HG02759 (cell line): ENCODE data around the gene AGRN.
"Not testable (repeated sequence)": the region's sequence is repeated elsewhere in the genome, so short reads cannot be mapped to it uniquely, and the experiment has no call there.

Experiments
- ATAC-seq: cut with Tn5 transposase; IDR thresholded peaks from one replicate; pipeline ENCODE4 v1.9.1; 2021; ENCODE audit warnings: mild to moderate bottlenecking, moderate library complexity; ENCODE audit not compliant: unreplicated experiment

Gene AGRN

GRCh38 chr1:1018321-1018685 is 1.6 kb upstream of the AGRN start:
- not testable (repeated sequence) for ATAC-seq

- ATAC-seq, result peak; percentile 77
Measured at GRCh38 chr1:1019122-1019999, 559 bp upstream of the AGRN start.

GRCh38 chr1:1020415-1021009 is 592 bp downstream of the AGRN start:
- peak; percentile 2 for ATAC-seq

- ATAC-seq, result no peak
Measured at GRCh38 chr1:1021010-1021919, 1.3 kb downstream of the AGRN start.

- ATAC-seq, result no peak
Measured at GRCh38 chr1:1021920-1022259, 2.0 kb downstream of the AGRN start.

- ATAC-seq, result no peak
Measured at GRCh38 chr1:1022302-1023009, 2.5 kb downstream of the AGRN start.

GRCh38 chr1:1023700-1024099 is 3.8 kb downstream of the AGRN start:
- ATAC-seq, result no peak

- ATAC-seq, result no peak
Measured at GRCh38 chr1:1024149-1024770, 4.3 kb downstream of the AGRN start.

- ATAC-seq, result no peak
Measured at GRCh38 chr1:1024771-1025699, 5.1 kb downstream of the AGRN start.

- ATAC-seq, result no peak
Measured at GRCh38 chr1:1025730-1026129, 5.8 kb downstream of the AGRN start.

GRCh38 chr1:1026599-1027413 is 6.9 kb downstream of the AGRN start:
- ATAC-seq, result no peak

- no peak for ATAC-seq
Measured at GRCh38 chr1:1027791-1028190, 7.9 kb downstream of the AGRN start.

- not testable (repeated sequence) for ATAC-seq
Measured at GRCh38 chr1:1030867-1031658, 11.1 kb downstream of the AGRN start.

GRCh38 chr1:1031659-1032235 is 11.8 kb downstream of the AGRN start:
- ATAC-seq, result no peak

GRCh38 chr1:1032424-1032823 is 12.5 kb downstream of the AGRN start:
- peak; percentile 2 for ATAC-seq

- ATAC-seq, result peak; percentile 85
Measured at GRCh38 chr1:1033009-1033587, 13.2 kb downstream of the AGRN start.
